HG02973 (cell line): ENCODE data around the gene TBXAS1.
"Not testable (repeated sequence)": the region's sequence is repeated elsewhere in the genome, so short reads cannot be mapped to it uniquely, and the experiment has no call there.

ENCODE experiments used
- ATAC-seq: cut with Tn5 transposase; IDR thresholded peaks from one replicate; pipeline ENCODE4 v1.9.1; 2021; ENCODE audit warnings: moderate library complexity; ENCODE audit not compliant: unreplicated experiment

Gene TBXAS1

DNA sequence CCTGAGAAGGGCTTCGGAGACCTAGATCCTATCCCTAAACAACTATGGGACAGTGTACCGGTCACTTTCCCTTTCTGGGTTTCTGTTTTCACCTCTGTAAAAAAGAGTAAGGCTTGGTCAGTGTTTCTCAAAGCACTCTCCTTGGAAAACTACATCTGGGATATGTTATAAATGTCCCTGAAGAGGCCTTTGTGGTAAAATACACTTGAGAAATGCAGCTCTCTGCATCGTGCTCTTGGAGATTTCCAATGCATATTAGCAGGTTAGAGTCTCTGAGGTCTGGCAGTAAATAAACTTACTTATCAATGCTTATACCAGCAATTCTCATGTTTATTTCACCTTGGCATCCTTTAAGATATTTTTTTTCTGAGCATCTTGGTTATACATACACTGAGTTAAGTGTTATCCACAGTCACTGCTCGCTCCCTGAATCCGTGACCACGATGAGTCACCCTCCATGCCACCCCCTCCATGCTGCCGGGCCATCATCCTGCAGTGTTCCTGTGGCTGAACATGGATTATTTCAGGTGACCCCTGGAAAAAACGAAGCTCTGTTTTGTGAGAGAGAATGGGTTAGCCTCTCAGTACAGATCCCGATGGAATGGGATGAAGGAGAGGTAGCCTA, 3.3 kb upstream of the TBXAS1 start:
- ATAC-seq = no peak

DNA sequence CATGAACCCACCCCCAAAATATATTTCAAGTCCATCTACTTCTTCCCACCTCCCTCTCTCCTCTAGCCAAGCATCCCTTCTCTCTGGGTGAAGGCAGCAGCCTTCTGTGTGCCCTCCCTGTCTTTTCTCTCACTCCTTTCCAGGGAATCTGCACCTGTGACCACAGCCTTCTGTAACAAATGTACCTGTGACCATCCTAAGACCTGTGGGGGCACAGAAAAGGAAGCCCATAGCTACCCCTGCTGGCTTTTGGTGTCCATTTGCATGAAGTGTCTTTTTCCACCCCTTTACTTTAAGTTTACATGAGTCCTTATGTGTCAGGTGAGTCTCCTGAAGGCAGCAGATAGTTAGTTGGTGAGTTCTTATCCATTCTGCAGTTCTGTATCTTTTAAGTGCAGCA, 2.0 kb upstream of the TBXAS1 start:
- ATAC-seq = no peak

DNA sequence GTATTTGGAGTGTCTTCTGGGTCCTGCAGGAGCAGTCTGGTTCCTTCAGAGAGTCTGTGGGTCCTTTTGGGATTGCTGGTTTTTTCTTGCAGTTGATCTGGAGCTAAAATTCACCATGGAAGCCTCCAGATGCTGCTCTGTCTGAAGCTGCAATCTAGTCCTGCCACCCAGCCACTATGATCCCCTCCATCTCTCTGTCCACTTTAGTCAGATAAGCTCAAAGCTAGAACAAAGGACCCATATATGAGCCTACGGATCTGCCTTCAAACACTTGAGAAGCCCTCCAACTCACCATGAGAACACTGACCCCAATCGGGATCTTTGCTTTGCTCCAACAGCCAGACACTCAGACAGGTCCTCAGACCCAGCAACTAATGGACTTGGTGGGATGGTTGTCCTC, 618 bp upstream of the TBXAS1 start:
- no peak for ATAC-seq

DNA sequence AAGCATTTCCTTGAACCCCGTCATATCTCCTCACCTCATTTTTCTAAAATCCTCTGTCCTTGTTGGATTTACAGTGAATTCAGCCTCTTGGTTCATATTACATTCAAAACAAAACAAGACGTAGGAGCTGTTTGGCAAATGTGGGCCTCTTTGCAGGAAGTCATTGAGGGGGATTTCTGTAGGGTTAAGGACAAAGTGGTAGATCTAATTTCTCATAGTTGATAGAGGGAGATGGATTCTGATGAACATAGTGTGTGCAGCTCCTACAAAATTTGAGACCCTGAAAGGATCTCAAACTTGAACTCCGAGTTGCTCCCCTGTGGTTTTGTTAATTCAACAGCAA, 682 bp downstream of the TBXAS1 start:
- peak; percentile 40 for ATAC-seq

DNA sequence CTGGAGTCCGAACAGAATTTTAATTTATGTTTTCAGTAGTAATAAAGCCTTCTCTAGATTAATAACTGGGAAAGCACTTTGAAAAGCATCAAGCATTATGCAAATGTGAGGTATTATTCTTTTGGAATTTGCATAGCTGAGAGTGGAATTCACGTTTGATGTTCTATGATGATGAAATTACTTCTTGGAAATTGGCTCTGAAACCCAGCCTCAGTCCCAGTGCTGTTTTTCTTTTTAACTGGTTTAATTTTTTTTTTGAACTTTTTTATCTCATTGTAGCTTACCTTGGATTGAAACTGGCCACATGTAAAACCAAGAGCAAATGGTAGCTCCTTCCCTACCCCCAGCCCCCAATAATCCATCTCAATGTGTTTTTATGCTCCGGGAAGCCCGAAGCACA, 1.2 kb downstream of the TBXAS1 start:
- no peak for ATAC-seq

DNA sequence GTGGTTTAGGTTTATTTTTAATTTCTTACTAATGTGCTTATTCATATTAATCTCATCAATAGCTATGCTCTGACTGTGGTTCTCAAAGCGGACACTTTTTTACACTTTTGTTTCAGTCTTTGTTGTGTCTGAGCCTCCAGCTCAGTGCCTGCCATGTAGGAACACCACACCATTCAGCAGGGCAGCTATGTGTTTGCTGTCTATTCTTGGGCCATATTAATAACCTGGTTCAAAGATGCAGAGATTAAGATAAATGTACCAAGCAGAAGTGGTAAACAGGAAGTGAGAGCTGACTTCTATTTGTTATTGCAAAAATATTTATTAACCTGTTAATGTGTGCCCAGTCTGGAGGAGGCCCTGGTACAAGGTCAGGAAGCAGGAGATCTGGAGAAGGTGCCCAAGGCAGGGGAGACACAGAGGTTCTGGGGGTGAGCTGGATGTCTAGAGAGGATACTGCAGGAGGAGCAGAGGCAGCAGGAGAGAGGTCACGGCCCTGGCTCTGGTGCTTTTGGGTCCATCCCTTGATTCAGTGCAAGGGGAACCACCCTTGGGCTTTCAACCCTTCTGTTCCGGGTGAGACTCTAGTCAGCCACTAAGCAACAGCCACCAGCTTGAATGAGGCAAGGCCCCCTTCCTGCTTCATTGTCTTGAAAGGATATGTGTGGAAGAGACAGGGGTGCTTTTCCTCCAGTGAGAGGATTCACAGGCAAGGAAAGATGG, 1.9 kb downstream of the TBXAS1 start:
- ATAC-seq = no peak

DNA sequence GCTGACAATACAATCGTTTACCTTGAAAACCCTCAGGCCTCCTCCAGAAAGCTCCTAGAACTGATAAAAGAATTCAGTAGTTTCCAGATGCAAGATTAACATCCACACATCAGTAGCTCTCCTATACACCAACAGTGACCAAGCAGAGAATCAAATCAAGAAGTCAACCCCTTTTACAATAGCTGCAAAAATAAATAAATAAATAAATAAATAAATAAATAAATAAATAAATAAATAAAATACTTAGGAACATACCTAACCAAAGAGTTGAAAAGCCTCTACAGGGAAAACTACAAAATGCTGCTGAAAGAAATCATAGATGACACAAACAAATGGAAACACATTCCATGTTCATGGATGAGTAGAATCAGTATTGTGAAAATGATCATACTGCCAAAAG, 6.8 kb downstream of the TBXAS1 start:
- ATAC-seq = not testable (repeated sequence)

DNA sequence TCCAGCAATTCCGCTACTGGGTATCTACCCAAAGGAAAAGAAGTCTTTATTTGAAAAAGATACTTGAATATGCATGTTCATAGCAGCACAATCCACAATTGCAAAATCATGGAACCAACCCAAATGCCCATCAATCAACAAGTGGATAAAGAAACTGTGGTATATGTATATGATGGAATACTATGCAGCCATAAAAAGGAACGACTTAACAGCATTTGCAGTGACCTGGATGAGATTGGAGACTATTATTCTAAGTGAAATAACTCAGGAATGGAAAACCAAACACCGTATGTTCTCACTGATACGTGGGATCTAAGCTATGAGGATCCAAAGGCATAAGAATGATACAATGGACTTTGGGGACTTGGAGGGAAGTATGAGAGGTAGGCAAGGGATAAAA, 8.2 kb downstream of the TBXAS1 start:
- not testable (repeated sequence) for ATAC-seq

DNA sequence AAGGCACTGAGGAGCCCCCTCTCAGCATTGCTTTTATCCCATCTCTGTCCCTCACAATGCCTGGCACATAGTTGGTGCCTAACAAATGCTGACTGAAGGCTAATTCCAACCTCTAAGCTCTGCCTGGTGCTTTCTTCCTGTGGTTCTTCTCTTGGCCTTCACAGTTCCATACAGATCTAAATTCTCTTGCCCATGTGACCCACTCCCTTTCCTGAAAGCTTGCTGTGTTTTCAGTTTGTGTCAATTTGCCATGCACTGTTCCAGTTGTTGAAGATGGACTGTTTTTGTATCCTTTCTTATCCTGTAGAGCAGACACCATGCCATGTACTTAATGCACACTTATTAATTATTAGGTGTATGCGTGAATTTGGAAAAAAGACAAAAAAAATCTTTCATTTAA, 9.2 kb downstream of the TBXAS1 start:
- ATAC-seq = no peak

DNA sequence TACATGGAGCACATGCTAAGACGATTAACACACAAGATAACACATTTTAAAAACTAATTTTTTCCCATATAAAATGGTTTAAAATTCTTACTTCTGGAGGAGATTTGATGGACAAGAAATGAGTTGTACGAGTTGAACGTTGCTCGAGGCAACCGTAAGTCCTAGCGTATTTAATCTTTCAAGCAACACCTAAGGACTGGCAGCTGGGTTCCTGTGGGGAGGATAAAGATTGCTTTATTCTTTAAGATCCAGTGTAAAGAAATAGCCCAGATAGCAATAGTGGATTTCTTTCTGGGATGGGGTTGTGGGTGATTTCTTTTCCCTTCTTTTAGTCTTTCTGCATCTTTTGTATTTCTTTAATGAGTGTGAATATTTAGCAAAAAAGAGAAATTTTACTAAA, 9.8 kb downstream of the TBXAS1 start:
- no peak for ATAC-seq

DNA sequence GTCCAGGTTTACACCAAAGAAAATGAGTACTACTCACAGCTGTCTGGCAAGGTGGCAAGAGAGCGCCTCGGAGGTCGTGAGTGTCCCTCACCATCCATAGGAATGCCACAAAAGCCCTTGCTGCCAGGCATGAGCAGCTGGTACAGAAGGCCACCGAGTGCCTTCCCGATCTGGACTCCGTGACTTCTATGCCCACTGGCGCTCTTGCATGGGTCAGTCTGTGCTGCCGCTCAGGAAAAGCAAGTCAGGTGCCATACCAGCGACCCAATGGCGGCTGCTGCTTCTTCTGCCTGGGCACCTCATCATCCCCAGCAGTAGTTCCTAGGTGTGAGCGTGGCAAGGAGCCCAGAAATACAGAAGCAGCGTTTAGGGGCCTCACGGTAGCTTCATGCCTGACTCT, 11.7 kb downstream of the TBXAS1 start:
- no peak for ATAC-seq

DNA sequence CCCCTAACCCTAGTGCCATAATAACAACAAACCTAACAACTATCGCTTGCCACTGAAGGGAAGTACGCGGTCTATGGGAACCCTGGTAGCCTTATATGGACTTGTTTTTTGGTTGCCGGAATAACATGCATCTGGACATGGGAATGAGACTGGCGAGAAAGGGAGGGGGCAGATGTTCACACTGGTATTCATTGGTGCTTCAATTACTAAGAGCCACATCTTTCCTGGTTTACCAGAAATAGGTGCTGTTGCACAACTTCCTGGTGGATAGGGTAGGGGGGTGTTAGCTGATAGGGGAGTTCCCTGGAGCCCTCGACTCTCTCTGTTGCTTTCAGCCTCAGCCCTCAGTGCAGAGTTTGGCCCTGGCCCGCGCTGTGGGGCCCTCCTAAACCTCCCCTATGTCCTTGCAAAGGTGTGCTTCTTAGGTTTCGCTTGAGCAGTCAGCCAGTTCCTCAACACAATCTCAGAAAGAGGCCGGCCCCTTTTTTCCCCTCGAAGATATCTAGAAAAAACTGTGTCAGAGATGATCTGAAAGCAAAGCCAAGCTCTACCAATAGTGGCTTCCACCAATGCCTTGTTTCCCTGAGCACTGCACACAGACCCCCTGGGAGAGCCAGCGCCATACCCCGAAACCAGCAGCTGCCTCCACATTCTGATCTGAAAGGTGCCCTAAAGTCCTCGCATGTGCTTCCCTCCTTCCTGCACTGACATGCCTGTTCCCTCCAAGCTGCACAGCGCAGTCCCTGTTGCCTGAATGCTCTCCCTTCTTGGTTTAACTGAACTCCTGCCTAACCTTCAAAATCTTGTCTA, 13.5 kb downstream of the TBXAS1 start:
- no peak for ATAC-seq

DNA sequence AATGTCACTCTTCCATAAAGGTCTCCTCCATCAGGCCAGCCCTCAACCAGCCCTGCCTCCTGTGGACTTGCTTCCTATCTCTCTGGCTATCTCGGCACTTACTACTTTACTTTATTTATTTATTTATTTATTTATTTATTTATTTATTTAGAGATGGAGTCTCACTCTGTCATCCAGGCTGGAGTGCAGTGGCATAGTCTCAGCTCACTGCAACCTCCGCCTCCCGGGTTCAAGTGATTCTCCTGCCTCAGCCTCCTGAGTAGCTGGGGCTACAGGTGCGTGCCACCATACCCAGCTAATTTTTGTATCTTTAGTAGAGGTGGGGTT, 14.1 kb downstream of the TBXAS1 start:
- not testable (repeated sequence) for ATAC-seq

DNA sequence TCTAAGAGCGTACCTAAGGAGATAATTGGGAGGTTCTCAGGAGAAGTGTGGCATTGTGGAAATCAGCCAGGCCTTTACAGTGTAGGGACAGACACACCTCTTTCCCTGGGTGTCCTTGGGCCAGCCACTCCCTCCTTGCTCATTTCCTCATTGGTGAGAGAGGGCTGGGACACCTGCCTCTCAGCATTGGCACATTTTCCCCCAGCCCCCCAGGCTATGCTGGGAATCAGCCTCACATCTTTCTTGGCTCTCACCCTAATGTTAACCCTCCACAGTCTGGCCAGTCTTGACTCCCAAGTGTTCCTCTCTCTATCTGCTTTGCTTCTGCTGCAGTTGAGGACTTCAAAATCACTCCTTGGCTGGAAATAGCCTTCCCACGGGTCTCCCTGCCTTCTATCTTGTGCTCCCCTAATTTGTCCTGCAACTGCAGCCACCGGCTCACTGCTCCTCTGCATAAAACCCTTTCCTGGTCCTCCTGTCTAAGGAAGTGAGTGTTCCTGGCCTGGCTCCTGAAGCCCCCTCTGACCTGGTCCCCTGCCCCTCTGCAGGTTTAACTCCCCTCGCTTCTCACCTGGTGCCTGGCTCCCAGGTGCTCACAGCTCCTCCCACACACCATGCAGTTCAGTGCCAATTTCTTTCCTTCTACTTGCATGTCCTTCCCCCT, 15.8 kb downstream of the TBXAS1 start:
- no peak for ATAC-seq

DNA sequence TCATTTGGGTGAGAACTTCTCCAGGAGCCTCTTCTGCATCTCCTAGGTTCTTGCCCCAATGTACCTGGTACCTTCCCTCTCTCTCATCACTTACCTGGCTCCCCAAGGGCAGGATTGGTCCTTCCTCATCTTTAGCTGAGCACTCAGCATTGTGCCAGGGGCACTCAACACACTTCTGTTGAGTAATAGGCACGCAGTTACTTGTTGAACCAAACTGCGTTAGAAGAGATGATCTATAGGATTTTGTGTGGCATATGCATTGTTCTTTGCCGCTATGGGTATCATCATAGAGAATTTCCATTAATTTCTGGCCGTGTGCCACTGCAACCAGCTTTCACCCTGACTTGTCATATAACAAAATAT, 16.4 kb downstream of the TBXAS1 start:
- ATAC-seq = no peak

DNA sequence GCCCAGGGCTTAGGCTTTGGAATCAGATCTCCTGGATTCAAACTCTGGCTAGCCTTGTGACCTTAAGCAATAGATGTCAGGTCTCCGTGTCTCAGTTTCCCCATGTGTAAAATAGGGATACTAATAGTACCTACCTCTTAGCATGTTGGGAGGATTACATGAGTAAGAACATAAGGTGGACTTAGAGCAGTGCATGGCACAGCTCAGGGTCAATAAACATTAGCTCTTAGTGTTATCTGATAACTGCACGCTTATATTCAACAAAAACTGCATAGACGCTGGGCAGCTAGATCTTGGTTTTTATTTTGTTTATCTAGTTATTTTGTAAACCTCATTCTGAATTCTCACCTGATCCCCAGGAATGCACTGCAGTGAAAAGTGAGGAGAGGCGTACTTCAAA, 17.2 kb downstream of the TBXAS1 start:
- no peak for ATAC-seq

DNA sequence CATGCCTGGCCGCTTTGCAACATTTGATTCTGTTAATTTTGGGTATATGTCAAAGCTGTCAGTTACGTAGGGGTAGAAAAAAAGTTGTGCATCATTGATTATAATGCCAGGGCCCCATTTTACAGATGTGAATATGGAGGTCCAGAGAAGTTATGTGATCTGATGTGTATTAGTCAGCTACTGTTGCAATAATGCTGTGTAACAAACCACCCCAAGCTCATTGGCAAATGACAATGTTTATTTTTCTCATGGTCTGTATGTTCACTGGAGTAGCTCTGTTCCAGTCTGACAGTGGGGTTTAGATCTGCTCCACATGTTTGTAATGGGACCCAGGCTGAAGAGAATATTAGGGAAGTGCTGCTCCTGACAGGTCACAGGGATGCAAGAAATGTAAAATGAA, 19.2 kb downstream of the TBXAS1 start:
- no peak for ATAC-seq

DNA sequence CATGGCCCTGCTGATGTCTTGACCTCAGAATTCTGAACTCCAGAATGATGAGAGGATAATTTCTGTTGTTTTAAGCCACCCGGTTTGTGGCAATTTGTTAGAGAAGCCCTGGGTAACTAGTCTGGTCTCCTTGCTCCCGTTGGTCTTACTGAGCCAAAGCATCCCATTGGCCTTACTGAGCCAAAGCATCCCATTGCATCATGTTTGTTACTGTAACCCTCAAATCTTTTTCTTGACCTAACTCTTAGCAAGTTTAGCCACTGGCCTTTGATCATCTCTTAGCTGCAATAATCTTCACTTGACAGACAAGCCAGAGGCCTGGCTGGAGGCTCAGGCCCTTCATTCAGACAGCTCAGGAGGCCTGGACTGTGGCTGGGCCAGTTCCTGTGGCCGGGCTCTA, 21.8 kb downstream of the TBXAS1 start:
- ATAC-seq = no peak

DNA sequence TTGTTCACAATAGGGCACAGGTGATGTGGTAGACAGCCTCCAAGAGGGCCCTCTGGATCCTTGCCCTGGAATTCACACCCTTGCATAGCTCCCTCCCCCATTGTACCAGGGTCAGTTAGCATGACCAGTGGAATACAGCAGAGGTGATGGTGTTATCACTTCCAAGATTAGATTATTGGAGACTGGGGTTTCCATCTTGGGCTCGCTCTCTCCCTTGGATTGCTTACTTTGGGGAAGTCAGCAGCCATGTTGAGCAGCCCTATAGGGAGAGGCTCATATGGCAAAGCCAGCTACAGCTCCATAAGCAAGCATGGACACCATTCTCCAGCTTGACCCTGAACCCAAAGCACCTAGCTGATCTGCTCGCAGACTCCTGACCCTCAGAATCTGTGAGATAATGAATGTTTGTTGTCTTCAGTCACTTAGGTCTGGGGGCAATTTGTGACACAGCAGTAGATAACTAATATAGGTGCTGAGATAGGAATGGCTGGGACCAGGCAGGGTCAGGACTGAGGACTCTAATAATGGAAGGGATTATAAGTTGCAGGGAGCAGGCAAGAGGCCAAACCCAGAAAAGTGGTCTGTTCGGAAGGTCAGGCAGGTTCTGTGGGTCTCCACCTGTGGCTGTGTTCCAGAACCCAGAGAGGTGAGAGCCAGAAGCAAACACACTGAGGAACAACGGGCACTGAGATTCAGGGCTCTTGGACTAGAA, 22.9 kb downstream of the TBXAS1 start:
- ATAC-seq = no peak

DNA sequence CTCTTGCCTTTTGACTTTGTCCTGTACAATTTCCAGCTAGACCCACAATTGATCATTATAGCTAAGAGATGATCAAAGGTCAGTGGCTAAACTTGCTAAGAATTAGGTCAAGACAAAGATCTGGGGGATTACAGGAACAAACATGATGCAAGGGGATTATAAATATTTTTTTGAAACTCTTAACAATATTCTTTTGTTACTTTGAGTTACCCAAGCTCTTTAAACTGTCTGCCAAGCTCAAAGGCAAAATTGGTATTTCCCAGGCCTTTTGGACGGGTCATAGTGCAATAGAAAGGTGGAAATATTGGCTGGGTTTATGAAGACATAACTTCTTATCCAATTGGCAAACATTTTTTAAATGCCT, 23.4 kb downstream of the TBXAS1 start:
- no peak for ATAC-seq

DNA sequence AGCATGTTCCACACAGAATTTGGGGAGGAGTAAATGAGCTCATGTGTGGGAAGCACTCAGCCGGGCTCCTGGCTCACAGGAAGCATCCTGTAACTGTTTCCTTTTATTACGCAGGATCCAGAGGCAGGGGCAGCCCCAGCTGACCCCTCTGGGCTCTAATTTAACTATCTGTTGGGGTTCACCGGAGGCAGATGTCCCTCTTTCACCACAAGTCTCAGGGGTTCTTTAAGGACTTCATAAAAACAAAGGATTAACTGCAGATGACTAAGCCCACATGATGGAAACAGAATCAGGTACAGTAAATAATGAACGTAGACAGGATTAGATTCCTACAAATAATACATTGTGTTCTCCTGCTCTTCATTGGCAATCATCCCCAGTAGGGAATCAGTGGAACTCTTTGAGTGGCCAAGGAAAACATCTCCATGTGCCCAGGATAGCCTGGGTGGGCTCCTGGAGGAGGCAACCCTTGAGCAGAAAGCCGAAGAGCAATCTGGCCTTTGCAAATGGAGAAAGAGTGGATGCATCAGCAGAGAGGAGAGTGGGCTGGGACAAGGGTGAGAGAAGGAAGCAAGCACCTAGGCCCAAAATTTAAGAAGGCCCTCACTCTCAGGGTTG, 24.6 kb downstream of the TBXAS1 start:
- ATAC-seq = no peak
